HG03558 (cell line): ENCODE measurements around the gene FEZ2.

Experiments
- ATAC-seq: cut with Tn5 transposase; IDR thresholded peaks from one replicate; pipeline ENCODE4 v1.9.1; 2021; ENCODE audit warnings: moderate number of reproducible peaks; ENCODE audit not compliant: unreplicated experiment; ENCODE audit errors: extremely low read depth

Gene FEZ2

DNA sequence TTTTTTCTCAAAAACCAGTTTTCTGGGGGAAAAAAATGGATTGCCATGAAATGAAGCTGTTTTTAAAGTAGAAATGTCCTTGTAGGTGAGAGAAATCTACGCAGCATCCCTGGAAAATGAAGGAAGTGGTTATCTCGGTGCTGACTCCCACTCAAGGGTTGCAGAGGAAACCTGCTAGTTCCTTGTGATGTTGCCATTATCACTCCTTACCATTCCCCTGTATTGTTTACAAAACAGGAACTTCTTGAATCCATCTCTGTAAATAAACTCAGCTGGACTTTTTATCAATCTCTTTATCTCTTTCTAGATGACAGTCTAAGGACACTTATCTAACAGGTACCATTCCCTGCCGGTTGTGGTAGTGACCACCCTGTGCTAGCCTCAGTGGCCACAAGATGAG lies 61.2 kb downstream of the FEZ2 start:
- no peak for ATAC-seq

DNA sequence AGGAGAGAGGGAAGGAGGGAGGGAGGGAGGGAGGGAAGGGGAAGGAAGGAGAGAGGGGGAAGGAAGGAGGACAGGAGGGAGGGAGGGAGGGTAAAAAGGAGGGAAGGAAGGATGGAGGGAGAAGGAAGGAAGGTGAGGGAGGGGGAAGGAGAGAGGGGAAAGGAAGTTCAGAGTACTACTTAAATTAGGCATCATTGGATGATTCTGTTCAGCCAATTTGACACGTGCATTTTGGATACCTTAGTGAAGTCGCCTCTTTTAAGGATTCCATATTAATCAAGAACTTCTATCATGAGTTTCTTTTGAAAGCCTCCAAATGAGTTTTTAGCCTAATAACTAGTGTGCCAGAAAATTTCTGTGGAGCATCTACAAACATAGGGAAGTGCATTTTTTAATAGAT lies 62.9 kb downstream of the FEZ2 start:
- no peak for ATAC-seq

DNA sequence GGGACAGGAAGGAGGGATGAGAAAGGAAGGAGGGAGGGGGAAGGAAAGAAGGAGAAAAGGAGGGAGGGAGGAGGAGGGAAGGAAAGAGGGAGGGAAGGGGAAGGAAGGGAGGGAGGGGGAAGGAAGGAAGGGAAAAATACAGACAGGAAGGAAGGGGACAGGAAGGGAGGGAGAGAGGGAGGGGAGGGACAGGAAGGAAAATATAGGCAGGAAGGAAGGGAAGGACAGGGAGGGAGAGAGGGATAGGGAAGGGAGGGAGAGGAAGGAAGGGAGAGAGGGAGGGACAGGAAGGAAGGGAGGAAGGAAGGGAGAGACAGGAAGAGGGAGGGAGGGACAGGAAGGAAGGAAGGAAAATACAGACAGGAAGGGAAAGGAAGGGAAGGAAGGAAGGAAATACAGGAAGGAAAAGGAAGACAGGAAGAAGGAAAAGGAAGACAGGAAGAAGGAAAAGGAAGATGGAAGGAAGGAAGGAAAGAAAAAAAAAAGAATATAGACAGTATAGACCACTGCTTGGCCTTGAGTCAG lies 63.6 kb downstream of the FEZ2 start:
- ATAC-seq, result no peak

DNA sequence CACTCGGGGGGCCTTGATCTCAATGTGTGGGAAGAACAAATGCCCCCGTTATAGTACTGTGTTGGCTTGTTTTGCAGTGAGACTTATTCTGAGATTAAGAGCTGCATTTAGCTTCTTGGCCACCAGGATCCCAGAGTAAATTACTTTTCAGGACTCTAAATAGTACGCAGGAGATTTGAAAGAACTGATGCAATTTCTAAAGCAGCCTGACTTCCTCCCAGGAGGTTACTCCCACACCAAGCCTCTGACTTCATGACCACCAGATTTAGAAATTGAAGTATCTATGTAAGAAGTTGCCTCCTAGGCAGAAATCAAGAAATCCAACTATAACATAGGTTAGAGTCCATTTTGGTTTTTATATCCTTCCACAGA lies 67.0 kb downstream of the FEZ2 start:
- no peak for ATAC-seq

DNA sequence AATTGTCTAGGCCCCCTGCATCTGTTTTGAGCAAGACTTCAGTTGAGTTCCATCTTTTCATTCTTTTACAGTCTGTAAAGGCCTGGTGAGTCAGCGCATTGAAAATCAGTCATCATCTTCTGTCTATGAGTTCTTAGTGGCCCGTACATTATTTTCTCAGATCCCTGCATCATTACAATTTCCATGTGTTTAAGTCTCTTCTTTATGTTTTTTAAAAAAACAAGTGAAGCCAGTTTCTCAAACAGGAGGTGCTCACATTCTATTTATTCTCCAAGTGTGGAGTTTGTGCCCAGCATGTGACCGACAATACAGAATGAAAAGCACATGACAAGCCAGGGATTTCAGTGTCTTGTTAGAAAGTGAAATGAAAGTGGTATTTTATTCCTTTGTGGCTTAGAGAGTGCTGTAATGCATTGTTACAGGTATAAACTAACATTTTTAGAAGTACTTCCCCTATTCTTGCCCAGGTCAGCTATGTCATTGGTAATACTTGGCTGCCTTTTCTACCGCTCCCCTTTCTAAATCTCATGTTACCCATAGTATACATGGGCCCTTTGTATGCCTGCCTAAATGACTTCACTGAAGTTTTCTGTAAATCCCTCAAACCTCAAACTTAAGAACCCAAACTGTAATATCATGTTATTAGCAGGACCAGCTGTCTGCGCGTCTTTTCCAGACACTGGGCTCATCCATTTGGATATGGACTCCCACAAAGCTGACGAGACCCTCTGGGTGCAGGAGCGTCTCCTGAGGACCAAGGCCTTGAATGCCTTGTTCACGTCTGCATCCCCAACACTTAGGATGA lies 67.6 kb downstream of the FEZ2 start:
- ATAC-seq, result peak; percentile 71

DNA sequence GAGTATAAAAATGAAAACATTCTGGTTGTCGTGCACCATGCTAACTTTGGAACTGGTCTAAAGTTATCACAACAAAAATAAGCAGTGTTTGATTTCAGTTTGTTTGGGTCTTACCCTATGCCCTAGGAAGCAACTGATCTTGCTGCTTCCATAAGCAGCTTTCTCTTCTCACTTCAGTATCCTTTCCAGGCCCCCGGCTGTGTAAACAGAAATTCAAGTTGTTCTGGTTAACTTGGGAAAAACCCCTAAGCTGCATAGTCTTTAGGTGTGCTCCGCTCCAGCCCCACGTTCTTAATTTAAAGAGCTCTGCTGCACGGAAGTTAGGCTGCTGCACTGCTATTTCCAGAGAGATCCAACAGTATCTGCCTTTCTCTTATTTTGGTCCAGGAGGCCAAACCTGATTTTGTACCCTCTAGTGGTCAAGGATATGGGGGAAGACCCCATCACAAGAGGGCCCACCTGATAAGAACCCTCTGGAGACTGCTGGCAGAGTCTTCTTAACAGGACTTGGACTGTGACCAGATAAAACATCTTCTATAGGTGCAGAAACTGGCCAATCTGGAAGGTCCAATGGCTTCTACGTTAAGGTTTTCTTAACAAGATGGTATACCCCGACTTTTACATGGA lies 69.1 kb downstream of the FEZ2 start:
- ATAC-seq, result no peak

DNA sequence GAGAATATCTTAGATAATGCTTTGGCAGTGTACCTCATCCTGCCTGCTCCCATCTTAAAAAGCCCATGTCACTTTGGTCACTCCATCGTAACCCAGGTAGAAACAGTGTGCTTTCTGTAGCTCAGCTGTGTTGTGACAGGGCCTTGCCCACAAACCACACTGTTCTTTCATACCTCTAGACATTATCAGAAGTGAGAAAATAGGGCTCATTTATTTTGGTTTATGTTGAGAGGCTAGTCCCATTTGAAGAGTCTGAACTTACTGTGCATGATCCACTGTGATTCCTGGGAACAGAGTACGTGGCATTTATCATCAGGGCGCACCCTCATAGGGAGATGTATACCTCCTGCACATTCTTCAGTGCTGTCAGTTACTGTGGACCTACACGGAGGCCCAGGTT lies 69.7 kb downstream of the FEZ2 start:
- peak; percentile 62 for ATAC-seq

DNA sequence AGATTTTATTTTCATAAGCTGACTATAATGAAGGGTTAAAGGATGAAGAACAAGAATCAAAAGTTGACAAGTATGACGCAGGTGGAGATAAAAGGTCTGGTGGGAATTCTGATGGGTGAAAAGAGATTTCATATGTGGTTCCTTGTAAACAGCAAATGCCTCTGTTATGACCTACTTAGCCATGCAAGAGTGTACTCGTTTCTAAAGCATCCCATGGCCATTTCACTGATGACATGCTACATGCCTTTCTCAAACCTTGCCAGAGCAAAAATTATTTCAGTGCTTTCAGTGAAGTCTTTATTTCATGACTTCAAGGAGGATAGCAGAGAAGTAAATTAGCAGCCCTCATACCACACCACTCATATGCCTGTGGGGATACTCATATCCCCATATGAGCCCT lies 71.7 kb downstream of the FEZ2 start:
- ATAC-seq, result no peak

DNA sequence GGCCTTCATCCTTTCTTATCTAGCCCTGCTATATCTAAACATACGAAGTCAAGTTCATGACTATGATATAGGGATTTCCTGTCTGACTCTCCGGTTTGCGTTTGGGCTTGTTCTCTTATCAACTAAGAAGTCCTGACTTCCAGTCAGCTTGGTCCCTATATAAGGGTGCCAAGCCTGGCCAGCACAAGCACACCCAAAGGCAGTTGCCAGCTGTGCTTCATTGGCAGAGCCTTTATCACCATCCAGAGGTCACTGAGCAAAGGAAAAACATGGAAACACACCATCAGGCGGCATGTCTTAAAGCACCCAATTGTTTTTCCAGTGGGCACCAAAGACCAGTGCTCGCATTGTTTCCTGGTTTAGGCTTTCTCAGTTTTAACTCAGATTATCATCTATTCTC lies 72.7 kb downstream of the FEZ2 start:
- no peak for ATAC-seq

DNA sequence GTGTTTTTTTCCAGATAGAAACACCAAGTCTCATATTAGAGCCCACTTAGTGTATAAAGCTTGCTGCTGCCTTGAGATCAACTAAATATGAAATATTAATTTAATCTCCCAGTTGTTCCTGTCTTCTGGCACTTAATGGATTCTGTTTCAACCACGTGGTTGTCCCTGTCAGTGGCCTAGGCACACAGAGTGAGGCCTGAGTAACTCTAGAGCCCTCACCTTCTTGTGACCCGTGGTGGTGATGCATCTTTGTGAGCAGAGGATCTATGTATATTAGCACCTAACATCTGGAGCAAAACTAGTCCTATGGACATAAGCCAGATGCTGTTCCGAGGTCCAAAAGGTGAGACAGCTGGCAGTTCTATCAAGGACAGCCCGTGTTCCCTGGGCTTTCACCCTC lies 74.8 kb downstream of the FEZ2 start:
- no peak for ATAC-seq

DNA sequence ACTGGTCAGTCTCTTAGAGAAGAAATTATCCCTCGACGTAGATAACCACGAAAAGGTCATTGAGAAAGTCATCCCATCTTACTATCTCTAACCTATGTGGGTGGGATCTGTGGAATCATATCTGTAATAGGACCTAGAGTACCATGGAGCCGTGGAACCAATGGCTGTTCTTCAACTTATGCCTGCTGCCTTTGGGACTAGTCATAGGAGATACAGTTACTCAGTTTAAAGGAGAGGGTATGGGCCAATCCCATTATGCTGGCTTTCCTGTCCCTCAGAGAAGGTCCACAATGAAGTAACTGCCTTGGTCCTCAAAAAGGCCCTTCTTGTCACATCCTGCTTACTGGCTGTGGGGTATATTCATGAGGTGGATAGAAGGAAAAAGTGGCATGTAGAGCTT lies 77.5 kb downstream of the FEZ2 start:
- ATAC-seq, result no peak

DNA sequence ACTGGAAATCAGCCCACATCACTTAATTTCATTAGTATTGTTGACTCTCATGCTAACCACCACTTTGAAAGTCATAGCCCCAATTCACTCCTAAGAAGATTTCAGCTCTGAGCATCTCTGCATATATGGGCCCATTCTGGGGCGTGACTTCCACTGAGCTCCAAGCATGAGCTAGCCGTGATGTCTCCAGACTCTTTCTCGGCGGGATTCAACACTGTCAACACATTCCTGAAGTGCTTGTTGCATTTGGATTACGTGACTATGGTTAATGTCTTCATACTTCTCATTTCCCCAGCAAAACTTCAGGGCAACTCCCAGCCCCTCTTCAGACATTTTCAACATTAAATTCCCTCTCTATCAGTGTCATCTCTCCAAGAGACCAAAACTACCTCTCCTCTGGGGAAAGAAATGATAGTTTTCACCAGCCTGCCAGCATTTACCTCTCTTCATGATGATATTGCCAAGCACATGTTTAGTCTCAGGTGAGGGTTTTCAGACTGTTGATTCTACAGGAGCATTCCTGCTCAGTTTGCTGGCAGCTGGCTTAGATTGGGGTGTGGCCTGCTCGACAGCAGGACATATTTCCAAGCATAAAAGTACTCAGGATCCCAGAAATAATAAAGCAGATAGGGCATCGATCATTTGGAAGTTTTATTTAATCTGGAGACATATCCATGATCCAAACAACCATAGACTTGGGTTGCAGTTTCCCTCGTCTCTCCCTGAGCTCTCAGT lies 81.7 kb downstream of the FEZ2 start:
- no peak for ATAC-seq

DNA sequence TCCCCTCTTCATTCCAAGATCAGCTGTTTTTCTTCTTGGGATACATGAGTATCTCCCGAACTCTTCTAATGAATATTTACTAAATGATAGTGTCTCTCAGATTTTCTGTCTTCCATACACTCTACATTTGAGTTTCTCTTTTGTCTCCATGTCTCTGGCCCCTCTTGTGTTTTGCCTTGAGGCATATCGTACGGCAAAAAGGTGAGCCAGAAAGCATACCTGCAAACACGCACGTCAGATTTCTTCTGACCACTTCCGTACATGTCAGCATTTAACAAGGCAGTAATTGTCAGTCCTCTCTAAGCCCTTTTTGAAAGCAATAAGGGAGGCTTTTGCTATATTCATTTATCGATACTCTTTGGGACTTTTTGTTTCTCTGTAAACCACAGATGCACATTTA lies 82.4 kb downstream of the FEZ2 start:
- no peak for ATAC-seq

DNA sequence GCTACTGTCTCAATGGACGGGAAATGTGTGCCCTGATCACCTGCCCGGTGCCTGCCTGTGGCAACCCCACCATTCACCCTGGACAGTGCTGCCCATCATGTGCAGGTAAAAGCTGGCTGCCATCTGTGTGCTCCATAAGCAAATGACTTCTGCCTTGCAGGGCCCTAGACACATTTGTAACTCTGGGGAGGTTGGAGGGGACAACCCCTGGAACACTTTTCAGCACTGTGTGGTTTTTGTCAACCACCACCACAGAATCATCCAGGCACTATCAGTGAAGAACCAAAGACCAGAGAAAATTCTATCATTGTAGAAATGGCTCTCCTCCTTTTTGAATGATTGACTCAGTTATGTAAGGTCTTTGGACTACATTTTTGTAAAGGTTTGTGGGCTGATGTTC lies 84.3 kb downstream of the FEZ2 start:
- peak; percentile 61 for ATAC-seq

DNA sequence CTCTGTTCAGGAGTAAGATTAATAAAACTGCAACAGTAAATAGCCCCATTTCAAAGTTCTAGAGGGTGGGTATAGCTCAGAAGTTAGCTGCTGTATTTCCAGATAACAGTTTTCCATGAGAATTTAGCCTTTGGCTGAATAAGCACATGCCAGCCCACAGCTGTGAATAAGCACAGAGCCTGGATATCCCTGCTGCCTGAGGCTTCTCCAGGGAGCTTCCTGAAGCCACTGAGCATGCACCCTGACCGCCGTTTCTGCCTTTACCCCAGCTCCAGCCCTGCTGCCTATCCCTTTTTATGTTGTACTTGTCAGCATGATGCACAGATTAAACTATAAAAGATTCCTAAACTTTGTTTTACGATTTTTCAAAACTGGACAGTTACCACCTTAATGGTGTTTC lies 85.3 kb downstream of the FEZ2 start:
- ATAC-seq, result no peak

DNA sequence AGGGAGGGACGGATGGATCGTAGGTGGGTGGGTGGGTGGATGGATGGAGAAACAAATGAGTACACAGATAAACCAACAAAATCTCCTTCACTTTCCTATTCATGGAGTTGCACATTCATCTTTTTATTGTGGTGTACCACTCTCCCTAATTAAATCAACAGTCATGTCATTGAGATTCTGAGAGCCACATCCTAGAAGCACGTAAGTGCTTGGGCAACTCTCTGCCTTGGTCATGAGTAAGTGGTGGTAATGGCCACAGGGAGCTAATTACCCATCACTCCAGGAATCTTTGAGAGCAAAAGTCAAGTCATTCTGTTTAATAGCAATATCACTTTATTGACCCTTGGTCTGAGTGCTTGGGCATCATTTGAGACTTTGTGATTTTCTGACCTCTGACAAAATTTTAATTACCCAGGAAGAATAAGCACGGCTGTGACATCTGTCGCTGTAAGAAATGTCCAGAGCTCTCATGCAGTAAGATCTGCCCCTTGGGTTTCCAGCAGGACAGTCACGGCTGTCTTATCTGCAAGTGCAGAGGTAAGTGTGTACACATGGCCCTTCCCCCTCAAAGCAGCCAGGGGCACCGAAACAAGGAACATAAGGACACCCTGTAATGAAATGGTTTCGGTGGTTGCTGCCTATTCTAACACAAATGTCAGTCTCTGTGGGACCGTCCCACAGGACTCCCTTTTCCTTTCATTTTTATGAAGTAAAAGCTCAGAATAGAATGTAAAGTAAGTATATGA lies 85.9 kb downstream of the FEZ2 start:
- peak; percentile 56 for ATAC-seq

DNA sequence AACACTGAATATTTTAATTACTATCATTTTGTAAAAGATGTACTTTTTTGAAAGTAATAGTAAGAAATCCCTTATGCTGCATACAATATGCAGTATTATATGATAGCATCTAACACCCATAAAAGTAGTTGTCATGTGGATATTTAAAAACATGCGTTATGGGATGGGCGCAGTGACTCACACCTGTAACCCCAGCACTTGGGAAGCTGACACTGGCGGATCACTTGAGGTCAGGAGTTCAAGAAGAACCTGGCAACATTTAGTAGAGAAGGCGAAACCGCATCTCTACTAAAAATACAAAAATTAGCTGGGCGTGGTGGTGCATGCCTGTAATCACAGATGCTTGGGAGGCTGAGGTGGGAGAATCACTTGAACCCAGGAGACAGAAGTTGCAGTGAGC lies 88.9 kb downstream of the FEZ2 start:
- ATAC-seq, result no peak

DNA sequence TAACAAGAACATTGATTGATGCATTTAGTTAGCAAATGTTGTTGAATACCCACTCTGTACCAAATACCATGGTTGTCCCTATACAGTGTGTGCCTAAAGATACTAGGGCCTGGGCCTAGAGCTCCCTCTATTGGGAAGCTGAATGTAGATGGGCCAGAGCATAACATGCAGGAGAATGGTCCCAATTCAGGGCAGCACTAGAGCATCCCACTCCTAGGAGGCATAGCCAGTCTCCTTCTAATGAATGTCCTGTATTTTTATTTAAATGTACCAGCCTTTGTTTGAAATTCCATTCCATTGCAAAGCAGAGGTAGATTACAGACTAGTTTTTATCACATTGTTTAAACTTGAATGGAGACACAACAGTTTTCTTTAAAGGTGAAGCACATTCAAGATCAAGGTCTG lies 90.6 kb downstream of the FEZ2 start:
- ATAC-seq, result peak; percentile 74
